ENCODE results near the gene IL1RAPL1.

DNA sequence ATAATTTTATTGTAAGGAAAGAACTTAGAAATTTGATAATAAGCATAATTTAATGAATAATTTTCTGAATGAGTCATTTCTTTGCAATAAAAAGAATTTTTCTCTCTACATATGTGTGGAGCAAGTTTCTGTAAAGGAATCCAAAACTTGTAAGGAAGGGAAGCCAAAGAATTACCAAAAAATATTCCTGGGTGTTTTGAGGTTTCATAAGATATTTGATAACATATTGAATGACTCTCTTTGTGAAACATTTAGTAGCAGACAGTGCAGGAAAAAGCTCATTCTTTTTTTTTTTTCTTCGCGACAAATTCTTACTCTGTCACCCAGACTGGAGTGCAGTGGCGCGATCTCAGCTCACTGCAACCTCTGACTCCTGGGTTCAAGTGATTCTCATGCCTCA lies 1159.1 kb downstream of the IL1RAPL1 start:
- TF ChIP-seq POLR2A (IDR thresholded peaks at IDR 0.05; ENCODE audit: low read depth): no peak
- no peak for TF ChIP-seq POLR2AphosphoS5 (IDR thresholded peaks at IDR 0.05)
- no peak for TF ChIP-seq CTCF (IDR thresholded peaks at IDR 0.05)

All from esophagus muscularis mucosa (tissue), 3 donors.